ENCODE results near the gene CTSD.

GRCh38 chr11:1771273-1771672 is 7.5 kb upstream of the CTSD start:
- TF ChIP-seq TAF1 (IDR thresholded peaks at IDR 0.05; ENCODE audit: borderline replicate concordance, insufficient read depth, low read length) (no peak), SIN3A (IDR thresholded peaks at IDR 0.05; ENCODE audit: borderline replicate concordance, insufficient read depth, low read length) (no peak), REST (IDR thresholded peaks at IDR 0.05; ENCODE audit: insufficient read depth in 1 of 2, low read depth in 2 of 2, low read length in 2 of 2) (no peak), POLR2AphosphoS5 (IDR thresholded peaks at IDR 0.05; ENCODE audit: low read depth, low read length) (no peak)

Data from PFSK-1 (cell line).